ENCODE data around the gene MTFR1L.
"Not testable (repeated sequence)": the region's sequence is repeated elsewhere in the genome, so short reads cannot be mapped to it uniquely, and the experiment has no call there.

The MTFR1L gene

GRCh38 chr1:25829046-25829445 is 9.3 kb downstream of the MTFR1L start:
- no peak for DNase-seq

GRCh38 chr1:25831569-25832196 is 11.9 kb downstream of the MTFR1L start:
- DNase-seq = no peak

GRCh38 chr1:25832336-25833037 is 12.7 kb downstream of the MTFR1L start:
- no peak for DNase-seq

GRCh38 chr1:25833158-25833557 is 13.4 kb downstream of the MTFR1L start:
- DNase-seq = no peak

- DNase-seq = no peak
These were observed 15.1 kb downstream of the MTFR1L start for GRCh38 chr1:25834894-25835293.

- DNase-seq = no peak
These were observed 16.9 kb downstream of the MTFR1L start for GRCh38 chr1:25836695-25837094.

- DNase-seq = no peak
These were observed 17.6 kb downstream of the MTFR1L start for GRCh38 chr1:25837262-25837875.

GRCh38 chr1:25839808-25840207 is 20.1 kb downstream of the MTFR1L start:
- not testable (repeated sequence) for DNase-seq

GRCh38 chr1:25843483-25843882 is 23.7 kb downstream of the MTFR1L start:
- no peak for DNase-seq

GRCh38 chr1:25844536-25845337 is 25.0 kb downstream of the MTFR1L start:
- no peak for DNase-seq

- DNase-seq = no peak
These were observed 25.9 kb downstream of the MTFR1L start for GRCh38 chr1:25845664-25846063.

- DNase-seq = no peak
These were observed 28.2 kb downstream of the MTFR1L start for GRCh38 chr1:25847929-25848328.

- DNase-seq = no peak
These were observed 28.8 kb downstream of the MTFR1L start for GRCh38 chr1:25848531-25848930.

- no peak for DNase-seq
These were observed 34.8 kb downstream of the MTFR1L start for GRCh38 chr1:25854554-25854953.

- no peak for DNase-seq
These were observed 37.1 kb downstream of the MTFR1L start for GRCh38 chr1:25856856-25857255.

- DNase-seq = no peak
These were observed 38.7 kb downstream of the MTFR1L start for GRCh38 chr1:25858494-25858893.

GRCh38 chr1:25858906-25859789 is 39.4 kb downstream of the MTFR1L start, which contains the start of gene AUNIP:
Gene AUNIP, minus strand, starts transcription at chr1:25859457. Its CDS starts 100 bp downstream, at chr1:25859357.
- no peak for DNase-seq

- no peak for DNase-seq
These were observed 41.8 kb downstream of the MTFR1L start for GRCh38 chr1:25861316-25862286.

GRCh38 chr1:25862785-25863485 is 43.2 kb downstream of the MTFR1L start:
- no peak for DNase-seq

Measured in cortex of kidney (tissue), 1 donor.